HepG2 (cell line): ENCODE measurements around the gene ZDHHC13.

Source experiments
- CBX2 ChIP-seq, 2 experiments: fragments of 200-600 bp in 1 of 2; sonication (generic); formaldehyde crosslinking in 1 of 2; IDR thresholded peaks; 2 replicates each; pipeline versions ENCODE4 v1.7.0 to v1.8.1; 2018 to 2022; ENCODE audit warnings: low read depth in 2 of 2, low read length in 1 of 2, mild to moderate bottlenecking in 1 of 2, missing genetic modification reagents in 1 of 2
- CTCF ChIP-seq: sonication (generic); formaldehyde crosslinking; IDR thresholded peaks from 2 replicates; pipeline ENCODE4 v1.5.0; 2020; ENCODE audit warnings: mild to moderate bottlenecking, missing genetic modification reagents, moderate library complexity
- EZH2 ChIP-seq: conservative IDR thresholded peaks from 2 replicates; pipeline ENCODE4 v1.6.1; 2012; ENCODE audit warnings: mild to moderate bottlenecking, low read depth, low read length, moderate library complexity
- JUNB ChIP-seq: sonication (generic); formaldehyde crosslinking; IDR thresholded peaks from 2 replicates; pipeline ENCODE4 v1.8.0; 2022; ENCODE audit warnings: missing genetic modification reagents, mild to moderate bottlenecking, borderline replicate concordance
- KLF11 ChIP-seq: IDR thresholded peaks from 2 replicates; pipeline ENCODE4 v1.6.1; 2016; ENCODE audit warnings: missing compliant biosample characterization
- PREB ChIP-seq: sonication (generic); formaldehyde crosslinking; IDR thresholded peaks from 2 replicates; pipeline ENCODE4 v1.4.0; 2020; ENCODE audit warnings: missing genetic modification reagents
- SP1 ChIP-seq, 2 experiments: fragments of 450-650 bp in 1 of 2; sonication (generic) in 1 of 2; formaldehyde crosslinking in 1 of 2; IDR thresholded peaks; 2 replicates each; pipeline versions ENCODE4 v1.4.0 to v1.6.1; 2016 to 2020; ENCODE audit warnings: missing genetic modification reagents in 1 of 2
- TGIF2 ChIP-seq: IDR thresholded peaks from 2 replicates; pipeline ENCODE4 v1.6.1; 2016; ENCODE audit warnings: control low read depth, missing compliant biosample characterization
- ZBTB34 ChIP-seq: sonication (generic); formaldehyde crosslinking; IDR thresholded peaks from 2 replicates; pipeline ENCODE4 v1.8.0; 2022; ENCODE audit warnings: mild to moderate bottlenecking, missing genetic modification reagents
- ZNF296 ChIP-seq: sonication (generic); formaldehyde crosslinking; conservative IDR thresholded peaks from 2 replicates; pipeline ENCODE4 v1.5.0; 2020; ENCODE audit warnings: mild to moderate bottlenecking, missing genetic modification reagents
- ZNF383 ChIP-seq: sonication (generic); formaldehyde crosslinking; IDR thresholded peaks from 2 replicates; pipeline ENCODE4 v1.4.0; 2020; ENCODE audit warnings: missing genetic modification reagents, mild to moderate bottlenecking, borderline replicate concordance

- TF ChIP-seq CTCF: no peak
- TF ChIP-seq TGIF2 (CRISPR knock-in tag): no peak
- no peak for TF ChIP-seq JUNB (CRISPR knock-in tag)
- TF ChIP-seq SP1 (IDR thresholded peaks at IDR 0.05): no peak
- no peak for TF ChIP-seq SP1 (CRISPR knock-in tag; IDR thresholded peaks at IDR 0.05)
- no peak for TF ChIP-seq ZBTB34 (CRISPR knock-in tag)
- TF ChIP-seq CBX2 (IDR thresholded peaks at IDR 0.05; ENCODE audit: low read depth, low read length): no peak
- TF ChIP-seq CBX2 (CRISPR knock-in tag; IDR thresholded peaks at IDR 0.05; ENCODE audit: low read depth): no peak
- no peak for TF ChIP-seq ZNF383
- TF ChIP-seq PREB (CRISPR knock-in tag): no peak
- no peak for TF ChIP-seq ZNF296
- TF ChIP-seq KLF11: no peak
- no peak for TF ChIP-seq EZH2
These were observed 59.7 kb downstream of the ZDHHC13 start for GRCh38 chr11:19176629-19177186.
